Measurements from ENCODE around the gene ST8SIA2. TPM values are rescaled to one million over a fixed set of nuclear protein-coding genes. Genes with fewer than 3 reads are reported as not detected.

The ST8SIA2 gene
- total RNA-seq, 1 experiment from 2014 or later, result 11.8 TPM

DNA sequence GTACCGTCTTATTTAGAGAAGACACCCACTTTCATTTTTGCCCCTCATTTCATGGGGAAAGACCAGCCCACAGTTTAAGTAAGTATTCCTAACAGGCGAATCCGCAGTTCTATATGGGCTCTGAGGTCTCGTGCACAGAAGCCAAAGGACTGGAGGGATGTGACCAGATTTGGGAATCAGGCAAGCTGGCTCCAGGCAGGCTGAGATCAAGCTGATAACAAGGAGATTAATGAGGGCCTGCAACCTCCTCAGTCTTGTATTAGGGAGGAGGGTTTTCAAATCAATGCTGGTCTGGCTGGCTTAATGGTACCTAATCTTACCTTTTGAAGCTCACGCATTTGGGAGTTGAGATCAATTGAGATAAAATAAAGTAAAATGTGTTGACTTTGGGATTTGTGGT, 15.3 kb downstream of the ST8SIA2 start:
- no peak overlapping the region for H3K4me3 ChIP-seq (ENCODE audit: insufficient read depth, low read depth, low read length)
- H3K27me3 ChIP-seq (ENCODE audit: control insufficient read depth, insufficient read depth, low read length), result no peaks in the 10 kb centered on the region
- DNase-seq, result no peak
- H3K36me3 ChIP-seq (replicated peaks; ENCODE audit: control insufficient read depth, insufficient read depth, low read length), result no peaks in the 10 kb centered on the region

DNA sequence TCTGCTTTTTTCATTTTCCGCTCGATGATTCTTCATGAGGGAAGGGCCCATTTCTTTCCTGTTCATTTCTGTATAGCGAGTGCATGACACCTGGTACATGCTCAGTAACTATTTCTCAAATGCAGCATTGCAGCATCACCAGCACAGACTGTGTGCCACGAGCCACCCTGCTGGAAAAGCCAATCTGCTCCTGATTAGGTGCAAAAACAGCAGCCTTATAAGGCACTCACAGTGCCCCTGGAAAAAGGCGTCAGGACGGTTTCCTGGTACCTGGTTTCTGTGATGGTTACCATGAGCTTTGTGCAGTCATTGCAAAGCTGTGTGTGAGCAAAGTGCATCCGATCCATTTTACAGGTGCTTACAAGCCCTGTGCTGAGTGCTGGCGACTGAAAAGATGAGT, 15.8 kb downstream of the ST8SIA2 start:
- Histone ChIP-seq H3K36me3 (replicated peaks; ENCODE audit: control insufficient read depth, insufficient read depth, low read length) (no peaks in the 10 kb centered on the region), H3K27me3 (ENCODE audit: control insufficient read depth, insufficient read depth, low read length) (no peaks in the 10 kb centered on the region), H3K4me3 (ENCODE audit: insufficient read depth, low read depth, low read length) (no peak overlapping the region)
- no peak for DNase-seq

DNA sequence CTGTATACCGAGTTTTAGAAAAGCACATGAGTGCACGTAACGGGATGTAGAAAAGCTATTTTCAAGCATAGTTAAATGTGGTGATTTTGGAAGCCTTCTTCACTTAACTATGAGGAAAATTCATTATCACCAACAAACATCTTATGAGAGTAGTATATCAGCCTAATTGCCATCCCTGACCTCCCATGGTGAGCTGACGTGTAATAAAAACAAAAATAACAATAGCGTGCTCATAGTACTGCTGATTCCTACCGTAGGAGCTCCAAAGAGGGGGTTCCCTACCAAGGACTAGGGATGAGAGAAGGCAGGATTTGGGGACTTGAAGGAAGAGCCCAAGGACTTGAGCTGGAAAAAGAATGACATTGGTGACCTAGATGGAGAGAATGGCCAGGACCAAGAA, 16.9 kb downstream of the ST8SIA2 start:
- Histone ChIP-seq H3K27me3 (ENCODE audit: control insufficient read depth, insufficient read depth, low read length) (no peaks in the 10 kb centered on the region), H3K4me3 (ENCODE audit: insufficient read depth, low read depth, low read length) (no peak overlapping the region), H3K36me3 (replicated peaks; ENCODE audit: control insufficient read depth, insufficient read depth, low read length) (no peaks in the 10 kb centered on the region)
- no peak for DNase-seq

DNA sequence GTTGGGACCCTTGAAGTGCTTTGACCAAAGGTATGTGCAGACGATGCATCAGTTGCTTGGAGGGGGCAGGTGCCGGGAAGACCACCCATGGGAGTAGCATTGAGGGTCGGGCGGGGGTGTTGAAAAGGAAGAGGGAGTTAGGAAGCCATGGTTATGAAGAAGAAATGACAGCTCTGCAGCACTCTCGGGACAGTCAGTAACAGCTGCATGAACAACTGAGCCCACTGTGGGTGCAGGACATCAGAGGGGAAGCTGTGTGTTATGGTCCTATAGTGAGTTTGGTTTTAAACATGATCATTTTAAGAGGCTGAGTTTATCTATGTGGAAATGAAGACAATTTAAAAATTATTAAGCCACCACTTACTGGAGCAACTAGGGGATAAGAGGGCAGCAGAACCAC, 17.6 kb downstream of the ST8SIA2 start:
- no peaks in the 10 kb centered on the region for H3K27me3 ChIP-seq (ENCODE audit: control insufficient read depth, insufficient read depth, low read length)
- H3K36me3 ChIP-seq (replicated peaks; ENCODE audit: control insufficient read depth, insufficient read depth, low read length), result no peaks in the 10 kb centered on the region
- no peak for DNase-seq
- no peak overlapping the region for H3K4me3 ChIP-seq (ENCODE audit: insufficient read depth, low read depth, low read length)

DNA sequence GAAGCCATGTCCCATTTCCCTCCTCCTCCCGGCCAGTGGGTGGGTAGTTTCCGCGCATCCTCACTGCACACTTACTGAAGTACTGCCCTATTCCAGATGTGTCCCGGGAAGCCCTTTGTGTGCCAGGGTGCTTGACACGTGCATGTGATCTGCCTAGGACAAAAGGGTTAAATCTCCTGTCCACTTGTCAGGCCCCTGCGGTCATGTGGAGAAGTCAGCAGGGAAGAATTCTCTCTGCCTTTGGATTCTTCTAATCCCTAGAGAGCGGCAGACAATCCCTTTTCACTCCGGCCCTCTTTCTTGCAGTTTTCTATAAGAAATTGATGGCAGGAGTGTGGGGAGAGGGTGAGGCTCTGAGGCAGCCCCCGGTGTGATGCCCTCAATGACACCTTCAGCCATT, 19.8 kb downstream of the ST8SIA2 start:
- Histone ChIP-seq H3K27me3 (ENCODE audit: control insufficient read depth, insufficient read depth, low read length) (no peaks in the 10 kb centered on the region), H3K36me3 (replicated peaks; ENCODE audit: control insufficient read depth, insufficient read depth, low read length) (no peaks in the 10 kb centered on the region), H3K4me3 (ENCODE audit: insufficient read depth, low read depth, low read length) (no peak overlapping the region)
- peak; percentile 48 for DNase-seq

DNA sequence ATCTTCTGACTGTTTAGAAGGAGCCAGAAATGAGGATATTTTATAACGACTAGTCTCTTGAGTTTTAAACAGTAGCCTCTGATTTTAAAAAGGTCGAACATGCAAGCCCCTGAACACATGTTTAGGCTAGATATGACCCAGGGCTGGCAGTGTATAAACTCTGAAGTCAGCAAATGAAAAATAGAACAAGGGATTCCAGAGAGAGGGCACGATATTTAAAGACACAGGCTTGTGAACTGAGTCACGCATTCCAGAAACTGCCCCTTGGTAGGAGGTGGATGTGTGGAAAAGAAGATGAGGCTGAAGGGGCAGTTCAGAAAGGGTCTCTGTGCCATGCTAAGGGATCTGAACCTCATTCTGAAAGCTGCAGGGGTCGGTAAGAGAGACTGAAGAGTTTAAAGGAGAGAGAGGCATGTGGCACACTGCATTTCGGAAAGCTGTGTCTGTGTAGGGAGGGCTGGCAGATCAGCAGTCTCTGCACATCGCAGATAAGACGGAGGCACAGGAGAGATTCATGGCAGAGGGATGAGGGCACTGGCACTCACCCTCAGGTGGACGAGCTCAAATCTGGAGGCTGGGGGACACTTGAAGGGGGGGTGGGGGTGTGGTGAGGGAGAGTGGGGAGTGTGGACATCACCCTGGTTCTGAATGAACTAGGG, 22.1 kb downstream of the ST8SIA2 start:
- DNase-seq, result no peak
- Histone ChIP-seq H3K4me3 (ENCODE audit: insufficient read depth, low read depth, low read length) (no peak overlapping the region), H3K27me3 (ENCODE audit: control insufficient read depth, insufficient read depth, low read length) (no peaks in the 10 kb centered on the region), H3K36me3 (replicated peaks; ENCODE audit: control insufficient read depth, insufficient read depth, low read length) (no peaks in the 10 kb centered on the region)

DNA sequence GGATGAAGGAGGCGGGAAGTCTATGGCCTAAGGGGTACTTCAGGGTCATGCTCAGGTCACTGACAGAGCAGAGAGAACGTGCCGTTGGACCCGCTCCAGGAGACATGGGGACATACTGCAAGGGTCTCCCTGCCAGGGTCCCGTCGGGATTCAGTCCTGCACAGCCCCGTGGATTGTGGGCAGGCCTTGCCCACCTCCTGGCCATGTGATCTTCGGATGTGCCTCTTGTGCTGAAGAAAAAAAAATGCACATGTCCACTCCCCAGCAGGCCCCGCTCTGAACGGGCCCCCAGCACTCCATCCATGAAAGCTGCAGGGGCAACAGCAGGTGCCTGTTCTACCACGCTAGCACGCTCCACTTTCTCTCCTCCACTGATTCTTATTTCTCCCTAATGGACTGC, 22.9 kb downstream of the ST8SIA2 start:
- Histone ChIP-seq H3K4me3 (ENCODE audit: insufficient read depth, low read depth, low read length) (no peak overlapping the region), H3K27me3 (ENCODE audit: control insufficient read depth, insufficient read depth, low read length) (no peaks in the 10 kb centered on the region), H3K36me3 (replicated peaks; ENCODE audit: control insufficient read depth, insufficient read depth, low read length) (no peaks in the 10 kb centered on the region)
- no peak for DNase-seq

DNA sequence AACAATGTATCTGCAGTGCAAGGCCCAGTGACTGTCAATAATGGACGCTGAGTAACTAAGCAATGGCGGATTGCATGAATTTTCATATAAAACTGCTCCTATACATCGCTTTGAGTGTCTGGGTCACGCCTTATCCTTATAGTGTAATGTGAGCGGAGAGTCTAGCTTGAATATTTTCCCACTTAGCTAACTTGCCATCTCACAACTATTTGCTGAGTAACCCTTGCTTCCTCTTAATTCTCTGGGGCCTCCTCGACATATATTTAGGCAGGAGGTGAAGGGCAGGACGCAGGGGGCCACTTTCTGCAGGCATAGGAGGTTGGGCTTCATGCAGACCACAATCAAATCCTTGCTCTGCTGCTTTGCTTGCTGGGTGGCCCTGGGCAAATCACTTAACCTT, 24.0 kb downstream of the ST8SIA2 start:
- Histone ChIP-seq H3K4me3 (ENCODE audit: insufficient read depth, low read depth, low read length) (no peak overlapping the region), H3K27me3 (ENCODE audit: control insufficient read depth, insufficient read depth, low read length) (no peaks in the 10 kb centered on the region), H3K36me3 (replicated peaks; ENCODE audit: control insufficient read depth, insufficient read depth, low read length) (no peaks in the 10 kb centered on the region)
- no peak for DNase-seq

DNA sequence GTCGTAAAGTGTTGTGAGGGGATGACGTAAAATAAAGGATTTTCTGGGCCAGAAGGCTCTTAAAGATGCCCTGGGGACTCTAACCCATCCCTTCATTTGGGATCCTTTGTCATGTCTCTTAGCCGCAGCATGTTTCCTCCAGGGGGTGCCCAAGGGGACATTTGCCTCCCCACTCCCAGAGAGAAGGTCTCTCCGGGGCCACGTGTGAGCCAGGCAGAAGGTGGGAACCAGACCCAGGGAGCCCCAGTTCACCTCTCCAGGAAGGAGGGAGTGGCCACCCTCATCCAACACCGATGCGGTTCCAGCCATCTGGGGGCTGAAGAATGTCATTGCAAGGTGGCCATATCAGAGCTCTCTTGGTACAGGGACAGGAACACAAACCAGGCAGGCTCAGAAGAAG, 25.2 kb downstream of the ST8SIA2 start:
- no peak for DNase-seq
- no peak overlapping the region for H3K4me3 ChIP-seq (ENCODE audit: insufficient read depth, low read depth, low read length)
- H3K27me3 ChIP-seq (ENCODE audit: control insufficient read depth, insufficient read depth, low read length), result no peaks in the 10 kb centered on the region
- no peaks in the 10 kb centered on the region for H3K36me3 ChIP-seq (replicated peaks; ENCODE audit: control insufficient read depth, insufficient read depth, low read length)

DNA sequence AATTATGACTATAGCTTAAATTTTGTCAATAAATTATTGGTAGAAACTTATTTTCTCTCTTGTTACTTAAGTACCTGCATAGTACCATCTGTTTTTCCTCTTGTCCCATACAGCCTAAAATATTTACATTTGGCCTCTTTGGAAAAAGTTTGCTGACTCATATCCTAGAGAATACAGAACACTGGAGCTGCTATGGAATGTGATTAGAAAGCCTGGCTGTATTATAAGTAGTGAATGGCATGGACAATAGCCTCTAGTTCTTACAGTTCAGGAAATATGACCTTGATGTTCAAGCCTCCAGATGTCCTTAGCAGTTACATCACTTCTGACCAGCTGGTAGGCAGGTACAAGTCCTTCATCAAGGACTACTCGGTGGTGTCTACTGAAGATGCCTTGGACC, 28.3 kb downstream of the ST8SIA2 start:
- H3K36me3 ChIP-seq (replicated peaks; ENCODE audit: control insufficient read depth, insufficient read depth, low read length), result no peaks in the 10 kb centered on the region
- no peak overlapping the region for H3K4me3 ChIP-seq (ENCODE audit: insufficient read depth, low read depth, low read length)
- DNase-seq, result no peak
- no peaks in the 10 kb centered on the region for H3K27me3 ChIP-seq (ENCODE audit: control insufficient read depth, insufficient read depth, low read length)

DNA sequence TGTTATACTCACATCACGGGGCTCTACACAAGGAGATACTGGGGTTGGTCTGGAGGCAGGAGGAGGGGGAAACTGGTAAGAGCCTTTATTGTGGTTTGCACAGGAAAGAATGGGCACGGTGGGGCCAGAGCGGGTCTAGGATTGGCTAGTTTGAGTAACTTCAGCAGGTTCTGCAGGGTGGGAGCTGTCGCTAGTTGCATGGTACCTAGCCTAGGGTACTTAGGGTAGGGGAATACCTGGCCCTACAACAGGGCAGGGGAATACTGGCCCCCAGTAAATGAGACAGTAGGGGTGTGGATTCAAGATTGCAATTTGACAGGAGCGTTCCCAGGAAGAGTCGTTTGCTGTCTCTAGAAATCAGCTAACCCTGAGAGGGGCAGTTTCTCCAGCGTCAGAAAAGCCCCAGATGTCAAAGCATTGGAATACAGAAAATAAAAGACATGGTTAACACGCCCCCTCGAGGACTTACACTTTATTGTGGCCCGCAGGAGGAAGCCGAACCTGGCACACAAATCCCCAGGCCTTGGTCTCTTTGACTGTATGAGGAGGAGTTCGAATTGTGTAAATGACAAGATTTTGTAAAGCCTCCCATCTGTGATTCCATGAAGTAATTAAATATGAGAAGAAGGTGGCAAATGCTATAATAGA, 32.0 kb downstream of the ST8SIA2 start:
- H3K4me3 ChIP-seq (ENCODE audit: insufficient read depth, low read depth, low read length), result no peak overlapping the region
- peak; percentile 56 for DNase-seq
- no peaks in the 10 kb centered on the region for H3K36me3 ChIP-seq (replicated peaks; ENCODE audit: control insufficient read depth, insufficient read depth, low read length)
- H3K27me3 ChIP-seq (ENCODE audit: control insufficient read depth, insufficient read depth, low read length), result no peaks in the 10 kb centered on the region

DNA sequence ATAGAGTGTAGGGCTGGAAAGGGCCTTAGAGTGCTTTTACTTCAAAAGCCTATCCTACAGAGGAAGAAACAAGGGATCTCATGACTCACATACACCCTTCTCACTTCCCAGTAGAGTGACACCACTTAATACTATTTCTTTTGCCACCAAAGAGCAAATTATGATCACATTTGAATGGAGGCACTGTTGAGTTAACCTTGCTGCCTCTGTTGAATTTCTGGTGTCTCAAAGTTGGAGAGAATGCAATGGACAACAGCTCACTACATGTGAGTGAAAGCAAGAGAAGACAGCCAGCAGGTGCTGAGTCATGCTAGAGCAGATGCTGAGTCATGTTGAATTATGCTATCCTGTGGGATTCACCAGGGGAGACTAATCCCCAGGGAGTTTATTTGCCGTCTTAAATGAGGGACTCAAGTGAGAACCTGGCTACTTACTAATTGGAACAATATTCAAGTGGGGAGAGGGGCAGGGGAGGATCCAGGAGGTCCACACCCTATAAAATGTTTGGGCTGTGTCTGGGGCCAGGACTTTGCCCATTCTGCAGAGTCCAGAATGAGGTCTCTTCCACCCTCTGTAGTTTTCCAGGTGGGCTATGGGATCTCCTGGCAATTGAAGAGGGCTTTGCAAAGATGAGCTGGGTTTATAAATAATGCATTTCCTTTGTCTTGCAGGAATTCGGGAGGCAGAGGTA, 35.8 kb downstream of the ST8SIA2 start:
- H3K27me3 ChIP-seq (ENCODE audit: control insufficient read depth, insufficient read depth, low read length), result no peaks in the 10 kb centered on the region
- no peak overlapping the region for H3K4me3 ChIP-seq (ENCODE audit: insufficient read depth, low read depth, low read length)
- H3K36me3 ChIP-seq (replicated peaks; ENCODE audit: control insufficient read depth, insufficient read depth, low read length), result no peaks in the 10 kb centered on the region
- DNase-seq, result peak; percentile 56

DNA sequence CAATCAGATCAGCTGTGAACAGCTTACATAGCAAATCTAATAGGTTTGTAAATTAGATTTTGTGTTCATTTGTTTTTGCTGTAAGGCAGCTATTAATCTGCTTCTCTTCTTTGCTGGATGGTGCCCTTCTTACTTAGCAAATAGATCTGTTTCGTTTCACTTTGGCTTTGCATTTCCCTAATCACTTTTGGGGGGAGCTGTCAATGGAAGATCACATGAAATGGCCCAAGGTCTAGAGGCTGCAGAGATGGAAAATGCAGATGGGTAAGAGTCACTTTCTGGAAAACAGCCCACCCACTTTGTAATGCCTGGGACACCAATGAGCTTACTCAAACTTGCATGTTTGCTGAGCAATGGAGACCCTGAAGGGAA, 36.4 kb downstream of the ST8SIA2 start:
- H3K36me3 ChIP-seq (replicated peaks; ENCODE audit: control insufficient read depth, insufficient read depth, low read length), result no peaks in the 10 kb centered on the region
- DNase-seq, result no peak
- H3K4me3 ChIP-seq (ENCODE audit: insufficient read depth, low read depth, low read length), result no peak overlapping the region
- no peaks in the 10 kb centered on the region for H3K27me3 ChIP-seq (ENCODE audit: control insufficient read depth, insufficient read depth, low read length)

DNA sequence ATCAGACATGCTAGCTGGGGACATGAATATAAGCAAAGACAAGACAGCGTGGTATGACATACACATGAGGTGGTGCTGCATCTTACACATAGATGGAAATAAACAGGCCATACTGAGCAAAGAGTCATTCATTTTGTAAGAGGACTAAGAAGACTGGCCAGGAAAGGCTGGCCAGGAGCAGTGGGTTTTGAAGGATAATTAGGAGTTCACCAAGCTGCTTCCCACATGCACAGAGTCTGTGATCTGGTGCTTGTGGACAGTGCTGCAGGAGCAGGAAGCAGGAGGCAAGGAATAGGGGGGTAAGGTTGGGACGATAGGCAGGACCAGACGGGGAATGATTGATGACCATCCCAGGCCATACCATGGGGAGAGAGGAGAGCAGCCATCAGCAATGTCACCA, 41.5 kb downstream of the ST8SIA2 start:
- H3K36me3 ChIP-seq (replicated peaks; ENCODE audit: control insufficient read depth, insufficient read depth, low read length), result no peaks in the 10 kb centered on the region
- H3K27me3 ChIP-seq (ENCODE audit: control insufficient read depth, insufficient read depth, low read length), result no peaks in the 10 kb centered on the region
- no peak for DNase-seq
- H3K4me3 ChIP-seq (ENCODE audit: insufficient read depth, low read depth, low read length), result no peak overlapping the region

DNA sequence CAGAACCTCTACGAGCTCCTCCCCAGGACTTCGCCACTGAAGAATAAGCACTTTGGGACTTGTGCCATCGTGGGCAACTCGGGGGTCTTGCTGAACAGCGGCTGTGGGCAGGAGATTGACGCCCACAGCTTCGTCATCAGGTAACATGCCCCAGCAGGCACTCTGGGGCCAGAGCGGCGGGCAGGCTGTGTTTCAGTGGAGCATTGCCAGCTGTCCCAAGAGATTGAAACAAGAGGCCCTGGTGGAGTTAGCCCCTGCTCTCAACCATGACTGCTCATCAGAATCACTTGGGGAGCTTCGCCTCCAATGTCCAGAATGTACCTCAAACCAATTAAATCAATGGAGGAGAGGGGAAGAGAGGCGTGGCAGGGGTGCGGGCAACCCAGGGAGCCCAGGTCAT, 44.8 kb downstream of the ST8SIA2 start:
- no peak for DNase-seq
- H3K36me3 ChIP-seq (replicated peaks; ENCODE audit: control insufficient read depth, insufficient read depth, low read length), result no peaks in the 10 kb centered on the region
- no peaks in the 10 kb centered on the region for H3K27me3 ChIP-seq (ENCODE audit: control insufficient read depth, insufficient read depth, low read length)
- H3K4me3 ChIP-seq (ENCODE audit: insufficient read depth, low read depth, low read length), result no peak overlapping the region
